Astrocyte of the hippocampus (primary cell): ENCODE measurements around the gene FARP2.
"Not testable (repeated sequence)": the region's sequence is repeated elsewhere in the genome, so short reads cannot be mapped to it uniquely, and the experiment has no call there.

Experiments used
- DNase-seq: peaks from one replicate; pipeline ENCODE4 v3.0.0; 2011; ENCODE audit warnings: low read depth, low spot score

The FARP2 gene

GRCh38 chr2:241368643-241369042 lies 12.6 kb downstream of the FARP2 start:
- no peak for DNase-seq

GRCh38 chr2:241372361-241372992 lies 16.4 kb downstream of the FARP2 start:
- no peak for DNase-seq

GRCh38 chr2:241373446-241373845 lies 17.4 kb downstream of the FARP2 start:
- DNase-seq = no peak

- not testable (repeated sequence) for DNase-seq
Observed at GRCh38 chr2:241373906-241374305, 17.8 kb downstream of the FARP2 start.

- no peak for DNase-seq
Observed at GRCh38 chr2:241375300-241375699, 19.2 kb downstream of the FARP2 start.

GRCh38 chr2:241376808-241377207 lies 20.7 kb downstream of the FARP2 start:
- peak; percentile 41 for DNase-seq

GRCh38 chr2:241378816-241379215 lies 22.7 kb downstream of the FARP2 start:
- no peak for DNase-seq

- peak; percentile 9 for DNase-seq
Observed at GRCh38 chr2:241379481-241380480, 23.7 kb downstream of the FARP2 start.

- DNase-seq = peak; percentile 20
Observed at GRCh38 chr2:241381872-241382271, 25.8 kb downstream of the FARP2 start.

- DNase-seq = not testable (repeated sequence)
Observed at GRCh38 chr2:241385450-241385849, 29.4 kb downstream of the FARP2 start.

GRCh38 chr2:241386519-241386918 lies 30.4 kb downstream of the FARP2 start:
- DNase-seq = no peak

- no peak for DNase-seq
Observed at GRCh38 chr2:241389697-241390096, 33.6 kb downstream of the FARP2 start.

- no peak for DNase-seq
Observed at GRCh38 chr2:241390301-241391206, 34.5 kb downstream of the FARP2 start.

GRCh38 chr2:241391892-241392665 lies 36.0 kb downstream of the FARP2 start:
- no peak for DNase-seq

- DNase-seq = not testable (repeated sequence)
Observed at GRCh38 chr2:241392753-241393152, 36.7 kb downstream of the FARP2 start.

- no peak for DNase-seq
Observed at GRCh38 chr2:241393524-241394196, 37.6 kb downstream of the FARP2 start.

- DNase-seq = not testable (repeated sequence)
Observed at GRCh38 chr2:241396809-241397208, 40.7 kb downstream of the FARP2 start.

- DNase-seq = no peak
Observed at GRCh38 chr2:241399941-241400922, 44.1 kb downstream of the FARP2 start.

- no peak for DNase-seq
Observed at GRCh38 chr2:241408849-241409248, 52.8 kb downstream of the FARP2 start.
